ENCODE data around the gene ATP5PD. TPM values are rescaled to one million over a fixed set of nuclear protein-coding genes. Genes with fewer than 3 reads are reported as not detected.
A peak's percentile ranks its signal among the peaks of the same experiment; 100 is the strongest.
"Not testable (repeated sequence)": the region's sequence is repeated elsewhere in the genome, so short reads cannot be mapped to it uniquely, and the experiment has no call there.

ATP5PD gene
- total RNA-seq, 1 donor = 150 TPM

DNA sequence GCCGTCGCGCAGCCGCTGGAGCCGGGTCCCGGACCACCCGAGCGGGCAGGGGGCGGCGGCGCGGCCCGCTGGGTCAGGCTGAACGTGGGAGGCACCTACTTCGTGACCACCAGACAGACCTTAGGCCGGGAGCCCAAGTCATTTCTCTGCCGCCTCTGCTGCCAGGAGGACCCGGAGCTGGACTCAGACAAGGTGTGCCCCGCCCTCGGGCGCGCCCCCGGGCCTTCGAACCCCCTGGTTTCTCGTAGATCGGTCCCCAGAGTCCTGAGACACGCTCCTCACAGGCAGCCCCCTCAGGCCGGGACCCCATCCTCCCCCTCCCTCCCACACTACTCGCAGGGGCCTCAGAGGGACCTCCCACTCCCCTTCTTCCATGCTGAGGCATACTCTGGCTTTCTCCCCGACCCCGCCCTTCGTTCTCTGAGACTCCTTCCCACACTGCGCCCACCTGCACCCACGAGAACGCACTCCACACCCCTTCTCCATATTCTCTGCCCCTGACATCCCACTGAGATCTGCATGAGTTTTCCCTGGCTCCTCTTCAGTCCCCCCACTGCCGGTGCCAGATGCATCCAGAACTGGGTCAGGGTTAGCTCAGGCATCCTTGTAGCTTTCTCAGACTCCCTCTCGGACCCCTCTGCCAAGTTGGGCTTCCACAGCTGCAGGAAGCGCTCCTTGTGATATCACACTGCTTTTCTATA, 779 bp upstream of the ATP5PD start:
- Histone ChIP-seq H3K4me1 (ENCODE audit: insufficient read depth, low read length) (peaks cover 25% of the 10 kb centered on the region), H3K9me3 (ENCODE audit: low read depth, low read length) (no peaks in the 10 kb centered on the region), H3K27me3 (ENCODE audit: insufficient read depth, low read length) (no peaks in the 10 kb centered on the region), H3K4me3 (ENCODE audit: low read length) (peak overlapping the region; percentile 92)

DNA sequence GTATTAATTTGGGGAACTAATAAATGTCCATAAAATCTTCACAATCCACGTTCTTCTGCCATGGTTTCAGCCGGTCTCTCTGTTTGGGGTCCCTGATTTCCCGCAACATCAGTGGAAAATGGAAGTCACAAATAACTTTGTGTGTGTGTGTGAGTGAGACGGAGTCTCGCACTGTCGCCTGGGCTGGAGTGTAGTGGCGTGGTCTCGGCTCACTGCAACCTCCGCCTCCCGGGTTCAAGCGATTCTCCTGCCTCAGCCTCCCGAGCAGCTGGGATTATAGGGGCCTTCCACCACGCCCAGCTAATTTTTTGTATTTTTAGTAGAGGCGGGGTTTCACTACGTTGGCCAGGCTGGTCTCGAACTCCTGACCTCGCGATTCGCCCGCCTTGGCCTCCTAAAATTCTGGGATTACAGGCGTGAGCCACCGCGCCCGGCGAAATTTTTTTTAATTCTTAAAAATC, 793 bp downstream of the ATP5PD start:
- Histone ChIP-seq H3K4me3 (ENCODE audit: low read length) (peak overlapping the region; percentile 92), H3K4me1 (ENCODE audit: insufficient read depth, low read length) (peaks cover 25% of the 10 kb centered on the region)
- not testable (repeated sequence) for H3K9me3 ChIP-seq (ENCODE audit: low read depth, low read length); H3K27me3 ChIP-seq (ENCODE audit: insufficient read depth, low read length)

GRCh38 chr17:75044716-75045115, 2.1 kb downstream of the ATP5PD start:
- Histone ChIP-seq H3K27me3 (ENCODE audit: insufficient read depth, low read length) (no peaks in the 10 kb centered on the region), H3K9me3 (ENCODE audit: low read depth, low read length) (no peaks in the 10 kb centered on the region), H3K4me1 (ENCODE audit: insufficient read depth, low read length) (peaks cover 25% of the 10 kb centered on the region), H3K4me3 (ENCODE audit: low read length) (no peak overlapping the region)

DNA sequence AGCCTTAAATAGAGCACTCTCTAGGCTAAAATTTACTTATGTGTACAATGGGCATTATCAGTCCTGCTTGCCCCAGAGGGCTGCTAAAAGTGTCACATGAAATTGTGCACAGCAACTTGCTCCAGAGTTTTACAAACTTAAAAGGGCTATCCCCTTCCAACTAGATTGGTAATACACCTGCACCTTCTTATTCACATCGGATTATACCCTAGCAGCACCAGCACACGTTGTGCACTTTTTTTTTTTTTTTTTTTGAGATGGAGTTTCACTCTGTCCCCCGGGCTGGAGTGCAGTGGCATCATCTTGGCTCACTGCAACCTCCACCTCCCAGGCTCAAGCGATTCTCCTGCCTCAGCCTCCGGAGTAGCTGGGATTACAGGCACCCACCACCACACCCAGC, 3.0 kb downstream of the ATP5PD start:
- not testable (repeated sequence) for H3K4me3 ChIP-seq (ENCODE audit: low read length); H3K27me3 ChIP-seq (ENCODE audit: insufficient read depth, low read length); H3K9me3 ChIP-seq (ENCODE audit: low read depth, low read length)
- H3K4me1 ChIP-seq (ENCODE audit: insufficient read depth, low read length) = peaks cover 20% of the 10 kb centered on the region

DNA sequence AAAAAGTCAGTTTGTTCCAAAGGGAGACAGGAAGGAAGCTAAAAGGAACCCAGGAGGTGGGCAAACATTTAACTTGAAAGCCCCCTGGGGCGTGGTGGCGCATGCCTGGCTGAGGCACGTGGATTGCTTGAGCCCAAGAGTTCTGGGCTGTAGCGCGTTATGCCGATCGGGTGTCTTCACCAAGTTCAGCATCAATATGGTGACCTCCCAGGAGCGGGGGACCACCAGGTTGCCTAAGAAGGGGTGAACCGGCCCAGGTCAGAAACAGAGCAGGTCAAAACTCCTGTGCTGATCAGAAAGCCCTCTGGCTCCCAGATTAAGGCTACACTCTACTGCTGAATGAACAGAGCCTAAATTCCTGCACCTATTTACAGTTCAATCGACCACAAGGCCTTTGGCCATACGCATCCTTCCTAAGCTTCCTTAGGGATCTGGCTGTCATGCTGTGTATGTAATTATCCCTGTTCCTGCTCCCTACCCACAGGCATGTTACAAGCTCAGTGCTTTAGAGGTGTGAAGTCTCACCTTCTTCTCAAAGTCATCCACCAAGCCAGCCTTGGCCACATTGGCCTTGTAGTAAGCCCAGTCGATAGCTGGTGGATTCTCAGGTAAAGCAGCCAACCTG, 5.0 kb downstream of the ATP5PD start:
- Histone ChIP-seq H3K27me3 (ENCODE audit: insufficient read depth, low read length) (no peaks in the 10 kb centered on the region), H3K4me1 (ENCODE audit: insufficient read depth, low read length) (peaks cover 14% of the 10 kb centered on the region), H3K4me3 (ENCODE audit: low read length) (no peak overlapping the region), H3K9me3 (ENCODE audit: low read depth, low read length) (no peaks in the 10 kb centered on the region)

- Histone ChIP-seq H3K9me3 (ENCODE audit: low read depth, low read length) (no peaks in the 10 kb centered on the region), H3K4me1 (ENCODE audit: insufficient read depth, low read length) (peaks cover 30% of the 10 kb centered on the region), H3K4me3 (ENCODE audit: low read length) (no peak overlapping the region), H3K27me3 (ENCODE audit: insufficient read depth, low read length) (no peaks in the 10 kb centered on the region)
These were observed 7.5 kb downstream of the ATP5PD start for GRCh38 chr17:75039238-75039637.

GRCh38 chr17:75036643-75037268, 10.0 kb downstream of the ATP5PD start:
- Histone ChIP-seq H3K9me3 (ENCODE audit: low read depth, low read length) (no peaks in the 10 kb centered on the region), H3K4me1 (ENCODE audit: insufficient read depth, low read length) (peaks cover 53% of the 10 kb centered on the region), H3K4me3 (ENCODE audit: low read length) (no peak overlapping the region), H3K27me3 (ENCODE audit: insufficient read depth, low read length) (no peaks in the 10 kb centered on the region)

- no peaks in the 10 kb centered on the region for H3K9me3 ChIP-seq (ENCODE audit: low read depth, low read length)
- H3K27me3 ChIP-seq (ENCODE audit: insufficient read depth, low read length) = no peaks in the 10 kb centered on the region
- H3K4me1 ChIP-seq (ENCODE audit: insufficient read depth, low read length) = peaks cover 53% of the 10 kb centered on the region
- H3K4me3 ChIP-seq (ENCODE audit: low read length) = peak overlapping the region; percentile 57
These were observed 12.4 kb downstream of the ATP5PD start for GRCh38 chr17:75034236-75034908.

DNA sequence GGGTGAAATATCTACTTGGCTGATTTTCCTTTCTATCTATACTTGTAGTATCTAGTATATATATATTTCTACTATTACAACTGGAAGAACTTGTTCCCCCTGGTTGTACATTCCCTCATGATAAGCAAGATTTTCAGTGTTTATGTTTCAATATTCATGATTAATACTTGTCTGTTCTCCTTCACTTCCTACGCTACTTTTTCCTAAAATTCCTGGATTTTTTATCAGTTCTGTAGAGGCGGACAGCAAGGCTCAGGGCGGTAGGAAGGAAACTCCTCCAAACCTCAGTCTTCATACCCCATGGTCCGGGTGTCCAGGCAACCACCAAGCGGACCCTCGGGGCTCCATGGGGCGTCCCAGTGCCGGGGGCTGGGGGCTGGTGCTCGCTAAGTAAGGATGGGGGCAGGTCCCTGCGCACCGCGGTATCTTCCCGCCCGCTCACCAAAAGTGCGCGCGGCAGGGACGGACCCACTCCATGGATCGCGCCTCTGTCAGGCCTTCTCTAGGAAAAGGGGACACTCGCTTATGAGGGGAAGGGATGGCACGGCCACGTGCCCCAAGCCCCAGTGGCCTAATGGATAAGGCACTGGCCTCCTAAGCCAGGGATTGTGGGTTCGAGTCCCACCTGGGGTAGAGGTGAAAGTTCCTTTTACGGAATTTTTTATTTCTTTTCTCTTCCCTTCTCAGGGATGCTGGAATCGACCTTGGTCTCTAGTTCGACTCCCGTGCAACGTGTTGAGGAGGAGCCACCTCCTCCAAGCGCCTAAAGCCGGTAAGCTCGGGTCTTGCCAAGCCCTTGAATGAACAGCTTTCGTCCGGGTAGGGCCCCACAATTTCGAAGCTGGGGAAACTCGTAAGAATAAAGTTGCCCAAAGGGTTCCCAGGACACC, 13.2 kb downstream of the ATP5PD start:
- no peaks in the 10 kb centered on the region for H3K27me3 ChIP-seq (ENCODE audit: insufficient read depth, low read length)
- peaks cover 53% of the 10 kb centered on the region for H3K4me1 ChIP-seq (ENCODE audit: insufficient read depth, low read length)
- no peaks in the 10 kb centered on the region for H3K9me3 ChIP-seq (ENCODE audit: low read depth, low read length)
- H3K4me3 ChIP-seq (ENCODE audit: low read length) = peak overlapping the region; percentile 57

- no peaks in the 10 kb centered on the region for H3K27me3 ChIP-seq (ENCODE audit: insufficient read depth, low read length)
- H3K9me3 ChIP-seq (ENCODE audit: low read depth, low read length) = no peaks in the 10 kb centered on the region
- peaks cover 55% of the 10 kb centered on the region for H3K4me1 ChIP-seq (ENCODE audit: insufficient read depth, low read length)
- H3K4me3 ChIP-seq (ENCODE audit: low read length) = no peak overlapping the region
These were observed 14.0 kb downstream of the ATP5PD start for GRCh38 chr17:75032720-75033280.

- Histone ChIP-seq H3K4me3 (ENCODE audit: low read length) (no peak overlapping the region), H3K27me3 (ENCODE audit: insufficient read depth, low read length) (no peaks in the 10 kb centered on the region), H3K4me1 (ENCODE audit: insufficient read depth, low read length) (peaks cover 58% of the 10 kb centered on the region), H3K9me3 (ENCODE audit: low read depth, low read length) (no peaks in the 10 kb centered on the region)
These were observed 14.6 kb downstream of the ATP5PD start for GRCh38 chr17:75031972-75032719.

- no peaks in the 10 kb centered on the region for H3K9me3 ChIP-seq (ENCODE audit: low read depth, low read length)
- H3K27me3 ChIP-seq (ENCODE audit: insufficient read depth, low read length) = no peaks in the 10 kb centered on the region
- peaks cover 54% of the 10 kb centered on the region for H3K4me1 ChIP-seq (ENCODE audit: insufficient read depth, low read length)
- H3K4me3 ChIP-seq (ENCODE audit: low read length) = no peak overlapping the region
These were observed 16.6 kb downstream of the ATP5PD start for GRCh38 chr17:75030161-75030560.

GRCh38 chr17:75026650-75027049, 20.1 kb downstream of the ATP5PD start:
- H3K9me3 ChIP-seq (ENCODE audit: low read depth, low read length); H3K27me3 ChIP-seq (ENCODE audit: insufficient read depth, low read length); H3K4me3 ChIP-seq (ENCODE audit: low read length): not testable (repeated sequence)
- peaks cover 27% of the 10 kb centered on the region for H3K4me1 ChIP-seq (ENCODE audit: insufficient read depth, low read length)

- H3K4me1 ChIP-seq (ENCODE audit: insufficient read depth, low read length) = peaks cover 27% of the 10 kb centered on the region
- H3K9me3 ChIP-seq (ENCODE audit: low read depth, low read length); H3K27me3 ChIP-seq (ENCODE audit: insufficient read depth, low read length); H3K4me3 ChIP-seq (ENCODE audit: low read length): not testable (repeated sequence)
These were observed 21.4 kb downstream of the ATP5PD start for GRCh38 chr17:75025398-75025734.

Data from mononuclear cell (primary cell).